KG1 (cell line): Measurements from ENCODE around the gene B4GALT5.

Experiments used
- DNase-seq: peaks from one replicate; lab custom pipeline; 2025; lab: John Stamatoyannopoulos, UW

B4GALT5 gene

DNA sequence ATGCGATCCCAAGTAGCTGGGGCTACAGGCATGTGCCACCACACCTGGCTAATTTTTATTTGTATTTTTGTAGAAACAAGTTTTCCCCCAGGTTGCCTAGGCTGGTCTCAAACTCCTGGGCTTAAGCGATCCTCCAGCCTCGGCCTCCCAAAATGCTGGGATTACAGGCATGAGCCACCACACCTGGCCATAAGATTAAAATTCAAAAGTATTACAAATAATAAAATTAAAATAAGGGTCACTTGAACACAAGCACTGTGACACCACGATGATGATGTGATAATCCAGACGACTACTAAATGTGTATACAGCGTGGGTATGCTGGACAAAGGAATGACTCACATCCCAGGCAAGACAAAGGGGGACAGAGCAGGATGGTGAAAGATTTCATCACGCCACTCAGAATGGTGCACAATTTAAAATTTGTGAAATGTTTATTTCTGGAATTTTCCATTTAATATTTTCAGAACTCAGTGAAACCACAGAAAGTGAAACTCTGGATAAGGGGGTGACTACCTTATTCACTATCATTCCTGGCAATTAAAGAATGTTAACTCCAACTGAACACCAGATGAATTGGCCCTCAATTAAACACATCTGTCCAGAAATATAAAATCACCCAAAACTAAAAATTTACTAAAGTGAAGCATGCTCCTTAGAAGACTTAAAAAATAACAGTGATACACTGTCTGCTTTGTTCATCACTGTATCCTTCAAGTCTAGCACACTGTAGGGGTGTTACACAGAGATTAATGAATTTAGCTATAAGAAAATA is 13.1 kb downstream of the B4GALT5 start:
- DNase-seq = no peak

DNA sequence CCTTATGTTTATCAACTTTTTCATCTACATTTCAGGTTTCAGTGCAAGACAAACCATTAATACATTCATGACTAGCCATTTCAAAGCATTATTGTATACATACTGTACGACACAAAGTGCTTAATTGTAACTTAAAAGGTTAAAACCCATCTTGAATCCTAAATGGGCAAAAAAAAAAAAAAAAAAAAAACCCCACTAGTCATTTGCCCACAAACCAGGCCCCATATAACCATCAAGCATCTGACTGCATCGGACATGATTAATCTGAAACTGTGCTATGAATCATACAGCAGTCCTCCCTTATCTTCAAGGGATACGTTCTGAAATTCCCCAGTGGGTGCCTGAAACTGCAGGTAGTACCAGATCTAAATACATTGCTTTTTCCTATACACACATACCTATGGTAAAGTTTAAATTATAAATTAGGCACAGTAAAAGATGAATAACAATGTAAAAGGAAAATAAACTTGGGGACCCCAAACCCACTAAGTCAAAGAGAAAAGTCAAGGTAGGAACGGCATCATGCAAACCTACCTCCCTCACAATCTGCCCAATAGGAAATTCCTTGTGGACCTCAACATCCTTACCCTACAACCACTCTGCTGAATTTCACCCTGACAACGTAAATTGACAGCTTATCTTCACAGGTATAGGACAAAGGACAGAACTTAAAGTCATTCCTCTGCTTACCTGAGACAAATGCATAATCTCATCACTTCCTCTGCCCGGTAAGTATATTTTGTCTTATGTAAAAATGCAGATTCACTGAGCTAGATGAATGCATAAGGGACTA is 14.3 kb downstream of the B4GALT5 start:
- DNase-seq = no peak

- DNase-seq = no peak
These were observed 15.2 kb downstream of the B4GALT5 start for GRCh38 chr20:49698477-49698876.

DNA sequence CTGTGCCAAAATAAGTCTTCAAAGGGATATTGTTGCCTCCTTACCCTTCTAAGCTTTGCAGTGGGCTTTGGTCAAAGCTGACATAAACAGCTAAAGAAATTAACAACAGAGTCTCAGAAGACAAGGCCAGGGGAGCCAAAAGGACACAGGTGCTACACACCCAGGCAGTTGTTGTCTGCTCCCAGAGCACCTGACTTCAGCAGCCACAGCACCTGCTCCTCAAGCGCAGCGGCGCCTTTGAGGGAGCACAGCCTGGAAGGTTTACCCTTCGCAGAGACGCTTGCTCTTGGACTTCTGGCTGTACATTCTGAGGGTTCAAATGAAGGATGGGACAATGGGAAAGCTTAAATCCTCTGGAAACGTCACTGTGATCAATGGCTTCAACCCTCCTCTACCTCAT is 16.6 kb downstream of the B4GALT5 start:
- DNase-seq = no peak

GRCh38 chr20:49696594-49696993 is 17.1 kb downstream of the B4GALT5 start:
- no peak for DNase-seq

- DNase-seq = no peak
These were observed 17.8 kb downstream of the B4GALT5 start for GRCh38 chr20:49695830-49696229.

- DNase-seq = no peak
These were observed 19.1 kb downstream of the B4GALT5 start for GRCh38 chr20:49694450-49695071.

GRCh38 chr20:49693435-49694171 is 20.1 kb downstream of the B4GALT5 start:
- DNase-seq = no peak

- no peak for DNase-seq
These were observed 20.7 kb downstream of the B4GALT5 start for GRCh38 chr20:49692941-49693340.

- DNase-seq = no peak
These were observed 21.7 kb downstream of the B4GALT5 start for GRCh38 chr20:49691818-49692568.

GRCh38 chr20:49690899-49691620 is 22.6 kb downstream of the B4GALT5 start:
- no peak for DNase-seq

GRCh38 chr20:49687595-49688567 is 25.8 kb downstream of the B4GALT5 start:
- DNase-seq = no peak

GRCh38 chr20:49685809-49686208 is 27.9 kb downstream of the B4GALT5 start:
- no peak for DNase-seq

DNA sequence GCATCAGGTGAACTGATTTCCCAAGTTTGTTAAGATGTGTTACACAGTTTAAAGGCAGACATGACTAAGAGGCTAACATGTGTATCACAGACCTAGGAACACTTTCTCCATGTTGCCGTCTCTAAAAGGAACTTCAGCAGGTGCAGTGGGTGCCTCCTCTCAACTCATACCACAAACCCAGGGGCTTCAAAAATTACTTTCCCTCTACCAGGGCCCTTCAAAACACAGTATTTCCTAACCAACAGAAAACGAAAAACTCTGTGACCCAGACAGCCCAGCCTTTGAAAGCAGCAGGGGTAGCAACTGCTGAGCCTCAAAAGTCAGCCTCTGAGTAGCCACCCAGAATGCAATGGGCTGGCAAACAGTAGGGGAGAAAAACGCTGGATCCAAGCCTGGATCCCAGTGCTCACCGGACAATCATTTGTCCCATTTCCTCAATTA is 28.5 kb downstream of the B4GALT5 start:
- DNase-seq = no peak

GRCh38 chr20:49684335-49684997 is 29.2 kb downstream of the B4GALT5 start:
- DNase-seq = no peak

DNA sequence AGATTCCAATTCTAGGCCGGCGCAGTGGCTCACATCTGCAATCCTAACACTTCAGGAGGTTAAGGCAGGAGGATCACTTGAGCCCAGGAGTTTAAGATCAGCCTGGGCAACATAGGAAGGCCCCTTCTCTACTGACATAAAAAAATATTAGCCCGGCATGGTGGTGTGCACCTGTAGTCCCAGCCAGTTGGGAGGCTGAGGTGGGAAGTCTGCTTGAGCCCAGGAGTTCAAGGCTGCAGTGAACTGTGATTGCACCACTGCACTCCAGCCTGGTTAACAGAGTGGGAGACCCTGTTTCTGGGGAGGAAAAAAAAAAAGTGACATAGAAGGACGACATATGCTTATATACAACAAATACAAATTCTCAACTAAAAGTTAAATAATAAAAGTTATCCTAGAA is 30.9 kb downstream of the B4GALT5 start:
- DNase-seq = no peak

DNA sequence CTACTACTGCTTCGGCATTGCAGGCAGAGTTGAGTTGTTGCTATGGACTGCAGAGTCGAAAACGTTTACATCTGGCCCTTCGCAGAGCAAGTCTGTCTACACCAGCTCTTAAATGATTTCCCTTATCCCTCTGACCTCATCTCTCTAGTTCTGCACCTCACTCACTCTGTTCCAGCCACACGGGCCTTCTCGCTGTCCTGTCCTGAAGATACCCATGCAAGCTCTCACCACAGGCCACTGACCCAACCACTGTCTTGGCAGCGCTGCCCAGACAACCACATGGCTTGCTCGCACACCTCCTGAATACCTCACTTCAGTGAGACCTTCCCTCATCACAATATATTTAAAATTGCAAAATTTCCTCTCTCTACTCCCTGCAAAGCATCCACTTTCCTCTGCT is 31.4 kb downstream of the B4GALT5 start:
- DNase-seq = no peak

GRCh38 chr20:49681850-49682216 is 31.8 kb downstream of the B4GALT5 start:
- no peak for DNase-seq

- no peak for DNase-seq
These were observed 33.2 kb downstream of the B4GALT5 start for GRCh38 chr20:49680484-49680883.
